IPS-20b (cell line): ENCODE data around the gene BSPRY.
"Not testable (repeated sequence)": the region's sequence is repeated elsewhere in the genome, so short reads cannot be mapped to it uniquely, and the experiment has no call there.

Experiments
- H3K27ac ChIP-seq: one replicate; pipeline ENCODE4 v1.5.1; 2013; ENCODE audit warnings: low read length
- H3K27me3 ChIP-seq: 2 replicates; pipeline ENCODE4 v1.6.1; 2013; ENCODE audit warnings: mild to moderate bottlenecking, low read length, inconsistent platforms; ENCODE audit not compliant: insufficient read depth
- H3K36me3 ChIP-seq: 2 replicates; pipeline ENCODE4 v1.6.1; 2013; ENCODE audit warnings: low read depth, mild to moderate bottlenecking, inconsistent platforms, low read length, moderate library complexity; ENCODE audit not compliant: insufficient read depth
- H3K4me1 ChIP-seq: 2 replicates; pipeline ENCODE4 v1.6.1; 2013; ENCODE audit warnings: mild to moderate bottlenecking, control low read depth, inconsistent platforms, low read length, moderate library complexity; ENCODE audit not compliant: insufficient read depth
- H3K4me3 ChIP-seq: 2 replicates; pipeline ENCODE4 v1.5.1; 2013; ENCODE audit warnings: mild to moderate bottlenecking, low read length, inconsistent platforms
- H3K9ac ChIP-seq: 2 replicates; pipeline ENCODE4 v1.6.1; 2013; ENCODE audit warnings: low read depth, mild to moderate bottlenecking, inconsistent platforms, low read length, moderate library complexity
- H3K9me3 ChIP-seq: 2 replicates; pipeline ENCODE4 v1.6.1; 2013; ENCODE audit warnings: mild to moderate bottlenecking, low read depth, low read length, inconsistent platforms; ENCODE audit not compliant: insufficient read depth

The BSPRY gene

GRCh38 chr9:113403646-113404045 is 54.3 kb downstream of the BSPRY start:
- no peaks in the 10 kb centered on the region for H3K9me3 ChIP-seq
- no peak overlapping the region for H3K27ac ChIP-seq
- peaks cover 17% of the 10 kb centered on the region for H3K36me3 ChIP-seq
- no peaks in the 10 kb centered on the region for H3K4me1 ChIP-seq
- no peak overlapping the region for H3K4me3 ChIP-seq
- no peak overlapping the region for H3K9ac ChIP-seq
- no peaks in the 10 kb centered on the region for H3K27me3 ChIP-seq

DNA sequence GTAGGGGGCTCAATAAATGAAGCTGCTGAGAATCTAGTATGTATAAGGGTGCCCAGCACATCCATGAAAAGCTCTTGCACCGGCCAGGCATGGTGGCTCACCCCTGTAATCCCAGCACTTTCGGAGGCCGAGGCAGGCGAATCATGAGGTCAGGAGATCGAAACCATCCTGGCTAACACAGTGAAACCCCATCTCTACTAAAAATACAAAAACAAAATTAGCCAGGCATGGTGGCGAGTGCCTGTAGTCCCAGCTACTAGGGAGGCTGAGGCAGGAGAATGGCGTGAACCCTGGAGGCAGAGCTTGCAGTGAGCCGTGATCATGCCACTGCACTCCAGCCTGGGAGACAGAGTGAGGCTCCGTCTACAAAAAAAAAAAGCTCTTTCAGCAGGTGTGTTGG is 57.0 kb downstream of the BSPRY start:
- not testable (repeated sequence) for H3K4me1 ChIP-seq, H3K9ac ChIP-seq, H3K27ac ChIP-seq, H3K27me3 ChIP-seq, H3K9me3 ChIP-seq, H3K4me3 ChIP-seq
- peaks cover 27% of the 10 kb centered on the region for H3K36me3 ChIP-seq

GRCh38 chr9:113406873-113407511 is 57.7 kb downstream of the BSPRY start:
- H3K9ac ChIP-seq, H3K4me1 ChIP-seq, H3K4me3 ChIP-seq, H3K27ac ChIP-seq, H3K9me3 ChIP-seq, H3K27me3 ChIP-seq: not testable (repeated sequence)
- H3K36me3 ChIP-seq, result peaks cover 27% of the 10 kb centered on the region

DNA sequence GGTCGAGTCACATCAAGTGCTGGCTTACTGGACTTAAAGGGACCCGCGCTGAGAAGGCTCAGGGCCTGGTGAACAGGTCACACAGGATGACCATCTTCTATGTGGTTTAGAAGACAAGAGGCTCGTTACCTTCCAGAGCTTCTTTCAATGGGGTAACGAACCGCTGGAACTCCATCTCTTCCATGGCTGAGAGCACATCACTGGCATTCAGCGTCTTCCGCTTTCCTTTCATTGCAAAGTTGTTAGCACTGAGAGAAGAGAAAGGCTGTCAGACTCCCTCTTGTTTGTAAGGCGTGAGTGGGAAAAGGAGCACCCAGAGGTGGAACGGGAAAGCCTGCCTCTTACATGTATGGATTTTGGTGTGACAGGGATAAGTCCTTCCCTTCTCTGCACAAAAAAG is 60.1 kb downstream of the BSPRY start:
- Histone ChIP-seq H3K9ac (peak overlapping the region; percentile 97), H3K27me3 (no peaks in the 10 kb centered on the region), H3K27ac (peak overlapping the region; percentile 96), H3K9me3 (no peaks in the 10 kb centered on the region), H3K36me3 (peaks cover 27% of the 10 kb centered on the region), H3K4me1 (peaks cover 3% of the 10 kb centered on the region; the same call in 1 of the 2 replicates), H3K4me3 (peak overlapping the region; percentile 94)

GRCh38 chr9:113409883-113410206 is 60.5 kb downstream of the BSPRY start:
- H3K4me1 ChIP-seq, result peaks cover 3% of the 10 kb centered on the region; the same call in 1 of the 2 replicates
- no peaks in the 10 kb centered on the region for H3K9me3 ChIP-seq
- H3K27ac ChIP-seq, result peak overlapping the region; percentile 96
- peak overlapping the region; percentile 97 for H3K9ac ChIP-seq
- H3K36me3 ChIP-seq, result peaks cover 27% of the 10 kb centered on the region
- H3K27me3 ChIP-seq, result no peaks in the 10 kb centered on the region
- H3K4me3 ChIP-seq, result peak overlapping the region; percentile 94

- Histone ChIP-seq H3K4me1 (peaks cover 3% of the 10 kb centered on the region; the same call in 1 of the 2 replicates), H3K27ac (peak within 1 kb of the TSS; percentile 96), H3K27me3 (no peaks in the 10 kb centered on the region), H3K36me3 (peaks cover 27% of the 10 kb centered on the region), H3K9me3 (no peaks in the 10 kb centered on the region), H3K9ac (peak within 1 kb of the TSS; percentile 97), H3K4me3 (peak within 1 kb of the TSS; percentile 94)
These were observed 61.0 kb downstream of the BSPRY start, which contains the start of the genes C9orf43 and POLE3 for GRCh38 chr9:113410207-113410864. Gene C9orf43 (plus strand): TSS chr9:113410747. CDS start chr9:113413494, 2,747 bp downstream. Gene POLE3 (minus strand): TSS chr9:113410675. CDS start chr9:113410293, 382 bp downstream.

- no peaks in the 10 kb centered on the region for H3K36me3 ChIP-seq
- no peak overlapping the region for H3K9ac ChIP-seq
- no peak overlapping the region for H3K27ac ChIP-seq
- H3K27me3 ChIP-seq, result no peaks in the 10 kb centered on the region
- no peak overlapping the region for H3K4me3 ChIP-seq
- no peaks in the 10 kb centered on the region for H3K4me1 ChIP-seq
- H3K9me3 ChIP-seq, result no peaks in the 10 kb centered on the region
These were observed 66.9 kb downstream of the BSPRY start for GRCh38 chr9:113416149-113416721.

- Histone ChIP-seq H3K27ac (no peak overlapping the region), H3K27me3 (no peaks in the 10 kb centered on the region), H3K9me3 (no peaks in the 10 kb centered on the region), H3K4me1 (no peaks in the 10 kb centered on the region), H3K4me3 (no peak overlapping the region), H3K9ac (no peak overlapping the region), H3K36me3 (no peaks in the 10 kb centered on the region)
These were observed 68.0 kb downstream of the BSPRY start for GRCh38 chr9:113417370-113417769.
